GM19467 (cell line): Measurements from ENCODE around the gene VASN.

Experiments
- ATAC-seq: cut with Tn5 transposase; IDR thresholded peaks from one replicate; pipeline ENCODE4 v1.9.1; 2021; ENCODE audit warnings: mild to moderate bottlenecking, moderate library complexity; ENCODE audit not compliant: unreplicated experiment

Gene VASN

GRCh38 chr16:4370570-4371356 is 885 bp upstream of the VASN start:
- ATAC-seq: no peak

GRCh38 chr16:4372001-4372577 is 441 bp downstream of the VASN start:
- ATAC-seq: no peak

GRCh38 chr16:4372578-4373355 is 1.1 kb downstream of the VASN start:
- no peak for ATAC-seq

GRCh38 chr16:4373356-4373908 is 1.8 kb downstream of the VASN start:
- ATAC-seq: no peak

GRCh38 chr16:4373909-4374742 is 2.5 kb downstream of the VASN start:
- ATAC-seq: no peak

- ATAC-seq: no peak
Measured at GRCh38 chr16:4375717-4376116, 4.1 kb downstream of the VASN start.

GRCh38 chr16:4376126-4376892 is 4.7 kb downstream of the VASN start:
- ATAC-seq: no peak

- ATAC-seq: no peak
Measured at GRCh38 chr16:4376893-4377572, 5.4 kb downstream of the VASN start.

- no peak for ATAC-seq
Measured at GRCh38 chr16:4377573-4378154, 6.0 kb downstream of the VASN start.

- ATAC-seq: no peak
Measured at GRCh38 chr16:4378161-4378666, 6.6 kb downstream of the VASN start.

- no peak for ATAC-seq
Measured at GRCh38 chr16:4378999-4379690, 7.5 kb downstream of the VASN start.

GRCh38 chr16:4380119-4381063 is 8.7 kb downstream of the VASN start:
- no peak for ATAC-seq

- ATAC-seq: no peak
Measured at GRCh38 chr16:4381072-4381934, 9.7 kb downstream of the VASN start.

- ATAC-seq: no peak
Measured at GRCh38 chr16:4381935-4382794, 10.5 kb downstream of the VASN start.

- no peak for ATAC-seq
Measured at GRCh38 chr16:4382795-4383357, 11.2 kb downstream of the VASN start.
